NCI-H2107 treated with DMSO at 0.1 percent for 48 hours (cell line): ENCODE data around the gene USP17L22.
"Not testable (repeated sequence)": the region's sequence is repeated elsewhere in the genome, so short reads cannot be mapped to it uniquely, and the experiment has no call there.

Experiments used
- DNase-seq: peaks from one replicate; lab custom pipeline; 2025; ENCODE audit not compliant: unreplicated experiment; lab: John Stamatoyannopoulos, UW

The USP17L22 gene

GRCh38 chr4:9267319-9267718, at the start of gene USP17L22:
Gene USP17L22, plus strand, starts transcription at chr4:9267619. Its CDS starts 0 bp downstream, at chr4:9267619.
- DNase-seq = not testable (repeated sequence)

- DNase-seq = not testable (repeated sequence)
Measured at GRCh38 chr4:9219852-9220251, 47.6 kb upstream of the USP17L22 start, which contains the start of gene USP17L12. Gene USP17L12, plus strand, starts transcription at chr4:9220152. Its CDS starts 0 bp downstream, at chr4:9220152.

- DNase-seq = not testable (repeated sequence)
Measured at GRCh38 chr4:9224596-9224995, 42.8 kb upstream of the USP17L22 start, which contains the start of gene USP17L13. Gene USP17L13, plus strand, starts transcription at chr4:9224896. Its CDS starts 0 bp downstream, at chr4:9224896.

- not testable (repeated sequence) for DNase-seq
Measured at GRCh38 chr4:9230249-9230648, 37.2 kb upstream of the USP17L22 start.

- not testable (repeated sequence) for DNase-seq
Measured at GRCh38 chr4:9234085-9234484, 33.3 kb upstream of the USP17L22 start, which contains the start of gene USP17L15. Gene USP17L15, plus strand, starts transcription at chr4:9234385. Its CDS starts 0 bp downstream, at chr4:9234385.

GRCh38 chr4:9238461-9238860, 29.0 kb upstream of the USP17L22 start:
- not testable (repeated sequence) for DNase-seq

GRCh38 chr4:9243579-9243978, 23.8 kb upstream of the USP17L22 start, which contains the start of gene USP17L17:
Gene USP17L17, plus strand, starts transcription at chr4:9243879. Its CDS starts 0 bp downstream, at chr4:9243879.
- not testable (repeated sequence) for DNase-seq

- DNase-seq = not testable (repeated sequence)
Measured at GRCh38 chr4:9247953-9248680, 19.3 kb upstream of the USP17L22 start, which contains the start of gene USP17L18. Gene USP17L18, plus strand, starts transcription at chr4:9248630. Its CDS starts 0 bp downstream, at chr4:9248630.

- DNase-seq = not testable (repeated sequence)
Measured at GRCh38 chr4:9253078-9253477, 14.3 kb upstream of the USP17L22 start, which contains the start of gene USP17L19. Gene USP17L19, plus strand, starts transcription at chr4:9253378. Its CDS starts 0 bp downstream, at chr4:9253378.

GRCh38 chr4:9257824-9258223, 9.6 kb upstream of the USP17L22 start, which contains the start of gene USP17L20:
Gene USP17L20, plus strand, starts transcription at chr4:9258124. Its CDS starts 0 bp downstream, at chr4:9258124.
- not testable (repeated sequence) for DNase-seq

- not testable (repeated sequence) for DNase-seq
Measured at GRCh38 chr4:9262572-9262971, 4.8 kb upstream of the USP17L22 start, which contains the start of gene USP17L21. Gene USP17L21, plus strand, starts transcription at chr4:9262872. Its CDS starts 0 bp downstream, at chr4:9262872.

- DNase-seq = not testable (repeated sequence)
Measured at GRCh38 chr4:9271719-9272118, 4.3 kb downstream of the USP17L22 start.
